Loucy (cell line): ENCODE measurements around the gene WDR5.

Source experiments
- H2AFZ ChIP-seq: fragments of 200-600 bp; sonication (generic); 2 replicates; pipeline ENCODE4 v1.6.0; 2016; ENCODE audit warnings: antibody characterized with exemption, mild to moderate bottlenecking, low read length, moderate library complexity
- H3F3A ChIP-seq: fragments of 200-600 bp; 2 replicates; pipeline ENCODE4 v1.6.0; 2016; ENCODE audit warnings: antibody characterized with exemption, low read depth, mild to moderate bottlenecking
- H3K27me3 ChIP-seq: fragments of 200-600 bp; sonication (generic); 2 replicates; pipeline ENCODE4 v1.6.1; 2014; ENCODE audit warnings: low read length, mild to moderate bottlenecking; ENCODE audit not compliant: insufficient read depth, poor library complexity, severe bottlenecking
- H3K36me3 ChIP-seq: fragments of 200-600 bp; sonication (generic); 2 replicates; pipeline ENCODE4 v1.6.1; 2016; ENCODE audit warnings: low read length; ENCODE audit not compliant: insufficient read depth
- H3K4me1 ChIP-seq: fragments of 200-600 bp; sonication (generic); 2 replicates; pipeline ENCODE4 v1.5.1; 2014; ENCODE audit warnings: low read length, mild to moderate bottlenecking; ENCODE audit not compliant: insufficient read depth, poor library complexity, severe bottlenecking
- H3K4me2 ChIP-seq: fragments of 200-600 bp; sonication (generic); 2 replicates; pipeline ENCODE4 v1.6.0; 2014; ENCODE audit warnings: antibody characterized with exemption, low read length, low read depth, mild to moderate bottlenecking; ENCODE audit not compliant: poor library complexity, severe bottlenecking
- H3K4me3 ChIP-seq: fragments of 200-600 bp; sonication (generic); 2 replicates; pipeline ENCODE4 v1.5.1; 2014; ENCODE audit warnings: low read length, mild to moderate bottlenecking, mixed read lengths; ENCODE audit not compliant: poor library complexity, severe bottlenecking
- H3K79me2 ChIP-seq: fragments of 200-600 bp; sonication (generic); 2 replicates; pipeline ENCODE4 v1.6.1; 2014; ENCODE audit warnings: low read length; ENCODE audit not compliant: insufficient read depth
- H3K9ac ChIP-seq: fragments of 200-600 bp; sonication (generic); 2 replicates; pipeline ENCODE4 v1.6.0; 2014; ENCODE audit warnings: mild to moderate bottlenecking, low read depth, low read length, moderate library complexity; ENCODE audit not compliant: poor library complexity, severe bottlenecking
- H3K9me2 ChIP-seq: fragments of 200-600 bp; sonication (generic); replicated peaks from 2 replicates; pipeline ENCODE4 v1.6.1; 2016; ENCODE audit warnings: low read depth, low read length, mixed read lengths
- H3K9me3 ChIP-seq: fragments of 200-600 bp; sonication (generic); 2 replicates; pipeline ENCODE4 v1.6.1; 2014; ENCODE audit warnings: mild to moderate bottlenecking, antibody characterized with exemption, low read length, low read depth; ENCODE audit not compliant: insufficient read depth
- H4K20me1 ChIP-seq: fragments of 200-600 bp; sonication (generic); 2 replicates; pipeline ENCODE4 v1.6.0; 2014; ENCODE audit warnings: antibody characterized with exemption, low read length, mild to moderate bottlenecking; ENCODE audit not compliant: insufficient read depth, poor library complexity, severe bottlenecking
- CTCF ChIP-seq: fragments of 200-600 bp; sonication (generic); conservative IDR thresholded peaks from 2 replicates; pipeline ENCODE4 v1.5.1; 2014; ENCODE audit warnings: mild to moderate bottlenecking, antibody characterized with exemption, low read length
- EZH2phosphoT487 ChIP-seq: fragments of 200-600 bp; IDR thresholded peaks from 2 replicates; pipeline ENCODE4 v1.6.1; 2018; ENCODE audit warnings: antibody characterized with exemption, mild to moderate bottlenecking, moderate library complexity, borderline replicate concordance

The WDR5 gene

GRCh38 chr9:134166374-134166773, 30.5 kb downstream of the WDR5 start:
- Histone ChIP-seq H3K79me2 (peaks cover 11% of the 10 kb centered on the region; the same call in 1 of the 2 replicates), H3K9ac (no peak overlapping the region), H3K4me1 (peaks cover 16% of the 10 kb centered on the region), H3K9me3 (no peaks in the 10 kb centered on the region), H3K27me3 (no peaks in the 10 kb centered on the region), H3K9me2 (no peaks in the 10 kb centered on the region), H3K36me3 (no peaks in the 10 kb centered on the region), H2AFZ (no peak overlapping the region), H3K4me3 (no peak overlapping the region), H3K4me2 (no peak overlapping the region), H4K20me1 (no peaks in the 10 kb centered on the region), H3F3A (no peaks in the 10 kb centered on the region)
- TF ChIP-seq EZH2phosphoT487 (no peak), CTCF (no peak)

DNA sequence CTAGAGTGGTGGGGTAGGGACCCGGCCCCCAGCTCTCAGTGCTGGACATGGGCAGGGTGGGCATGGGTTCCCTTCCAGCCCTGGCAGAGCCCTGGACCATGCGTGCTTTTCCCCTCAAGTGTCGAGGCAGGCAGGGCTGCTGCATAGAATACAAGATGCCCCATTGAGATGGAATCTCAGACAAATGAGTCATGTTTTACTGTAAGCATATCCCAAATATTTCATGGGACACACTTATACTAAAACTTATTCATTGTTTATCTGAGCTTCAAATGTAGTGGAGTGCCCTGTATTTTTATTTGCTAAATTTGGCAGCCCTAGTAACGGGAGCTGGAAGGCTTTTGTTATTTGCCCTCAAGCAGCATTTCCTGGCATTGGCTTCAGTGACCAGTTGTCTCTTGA, 31.6 kb downstream of the WDR5 start:
- Histone ChIP-seq H2AFZ (no peak overlapping the region), H3K79me2 (peaks cover 11% of the 10 kb centered on the region; the same call in 1 of the 2 replicates), H3K4me2 (no peak overlapping the region), H4K20me1 (no peaks in the 10 kb centered on the region), H3K4me1 (peaks cover 16% of the 10 kb centered on the region), H3K36me3 (no peaks in the 10 kb centered on the region), H3K9me3 (no peaks in the 10 kb centered on the region), H3K27me3 (no peaks in the 10 kb centered on the region), H3K9me2 (no peaks in the 10 kb centered on the region), H3K9ac (no peak overlapping the region), H3F3A (no peaks in the 10 kb centered on the region), H3K4me3 (no peak overlapping the region)
- TF ChIP-seq CTCF = no peak
- TF ChIP-seq EZH2phosphoT487 = no peak

- peak; percentile 43 for TF ChIP-seq CTCF
- TF ChIP-seq EZH2phosphoT487 = no peak
These were observed 33.1 kb downstream of the WDR5 start for GRCh38 chr9:134168757-134169550.

More at GRCh38 chr9:134168757-134169550, 33.1 kb downstream of the WDR5 start:
- Histone ChIP-seq H2AFZ (no peak overlapping the region), H3K27me3 (no peaks in the 10 kb centered on the region), H3K4me1 (peaks cover 14% of the 10 kb centered on the region), H4K20me1 (no peaks in the 10 kb centered on the region), H3K9ac (no peak overlapping the region), H3K9me2 (no peaks in the 10 kb centered on the region), H3F3A (no peaks in the 10 kb centered on the region), H3K4me2 (no peak overlapping the region), H3K9me3 (no peaks in the 10 kb centered on the region), H3K4me3 (no peak overlapping the region), H3K79me2 (peaks cover 11% of the 10 kb centered on the region; the same call in 1 of the 2 replicates), H3K36me3 (no peaks in the 10 kb centered on the region)
